Measurements from ENCODE around the gene GALNT2. TPM values are rescaled to one million over a fixed set of nuclear protein-coding genes. Genes with fewer than 3 reads are reported as not detected.

Gene GALNT2
- total and polyA plus RNA-seq, 2 experiments from 2014 or later, result 17.8 to 48.3 TPM

DNA sequence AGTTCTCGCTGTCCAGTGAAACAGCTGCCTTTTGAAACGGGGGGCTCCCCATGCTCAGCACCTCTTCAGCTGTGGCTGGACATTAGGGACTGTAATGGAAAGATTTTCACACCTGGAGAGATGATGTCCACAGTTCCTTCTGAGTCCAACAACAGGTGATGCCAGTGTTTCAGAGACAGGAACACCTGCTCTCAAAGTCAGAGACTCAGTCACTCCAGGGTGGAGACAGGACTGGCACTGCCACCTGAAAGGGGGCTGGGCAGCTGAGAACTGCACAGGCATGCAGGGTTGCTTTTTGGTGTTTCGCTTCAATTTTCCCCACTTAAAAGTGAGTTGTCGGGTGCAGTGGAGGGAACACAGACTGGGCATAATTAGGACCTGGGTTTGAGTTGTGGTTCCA, 124.8 kb downstream of the GALNT2 start (continued):
- TF ChIP-seq, protein P1, sequence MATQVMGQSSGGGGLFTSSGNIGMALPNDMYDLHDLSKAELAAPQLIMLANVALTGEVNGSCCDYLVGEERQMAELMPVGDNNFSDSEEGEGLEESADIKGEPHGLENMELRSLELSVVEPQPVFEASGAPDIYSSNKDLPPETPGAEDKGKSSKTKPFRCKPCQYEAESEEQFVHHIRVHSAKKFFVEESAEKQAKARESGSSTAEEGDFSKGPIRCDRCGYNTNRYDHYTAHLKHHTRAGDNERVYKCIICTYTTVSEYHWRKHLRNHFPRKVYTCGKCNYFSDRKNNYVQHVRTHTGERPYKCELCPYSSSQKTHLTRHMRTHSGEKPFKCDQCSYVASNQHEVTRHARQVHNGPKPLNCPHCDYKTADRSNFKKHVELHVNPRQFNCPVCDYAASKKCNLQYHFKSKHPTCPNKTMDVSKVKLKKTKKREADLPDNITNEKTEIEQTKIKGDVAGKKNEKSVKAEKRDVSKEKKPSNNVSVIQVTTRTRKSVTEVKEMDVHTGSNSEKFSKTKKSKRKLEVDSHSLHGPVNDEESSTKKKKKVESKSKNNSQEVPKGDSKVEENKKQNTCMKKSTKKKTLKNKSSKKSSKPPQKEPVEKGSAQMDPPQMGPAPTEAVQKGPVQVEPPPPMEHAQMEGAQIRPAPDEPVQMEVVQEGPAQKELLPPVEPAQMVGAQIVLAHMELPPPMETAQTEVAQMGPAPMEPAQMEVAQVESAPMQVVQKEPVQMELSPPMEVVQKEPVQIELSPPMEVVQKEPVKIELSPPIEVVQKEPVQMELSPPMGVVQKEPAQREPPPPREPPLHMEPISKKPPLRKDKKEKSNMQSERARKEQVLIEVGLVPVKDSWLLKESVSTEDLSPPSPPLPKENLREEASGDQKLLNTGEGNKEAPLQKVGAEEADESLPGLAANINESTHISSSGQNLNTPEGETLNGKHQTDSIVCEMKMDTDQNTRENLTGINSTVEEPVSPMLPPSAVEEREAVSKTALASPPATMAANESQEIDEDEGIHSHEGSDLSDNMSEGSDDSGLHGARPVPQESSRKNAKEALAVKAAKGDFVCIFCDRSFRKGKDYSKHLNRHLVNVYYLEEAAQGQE (IDR thresholded peaks at IDR 0.05; ENCODE audit: unreplicated experiment), result no peak

DNA sequence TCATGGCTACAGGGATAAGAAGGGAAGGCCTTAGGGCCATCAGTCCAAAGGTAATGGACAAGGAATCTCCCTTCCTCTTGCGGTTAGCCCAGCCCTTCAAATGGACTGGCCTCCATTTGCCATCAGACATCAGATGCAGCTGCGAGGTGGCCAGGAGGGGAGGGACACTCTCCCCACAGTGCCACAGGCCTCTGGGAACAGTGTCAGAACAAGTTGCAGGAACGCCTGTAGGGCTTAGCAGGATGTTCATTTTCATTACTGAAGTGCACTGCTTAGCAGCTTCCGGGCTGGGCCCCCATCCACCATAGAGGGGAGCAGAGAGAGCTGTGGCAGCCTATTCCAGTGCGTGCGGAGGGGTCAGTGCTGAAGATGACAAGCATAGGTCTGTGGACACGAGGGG, 127.5 kb downstream of the GALNT2 start:
- no peaks in the 10 kb centered on the region for H3K27me3 Mint-ChIP-seq (ENCODE audit: insufficient read depth, low read depth, poor library complexity)
- Histone ChIP-seq H3K36me3 (ENCODE audit: insufficient read depth) (no peaks in the 10 kb centered on the region), H3K9me2 (ENCODE audit: insufficient read depth) (no peaks in the 10 kb centered on the region), H2AFZ (no peak overlapping the region), H3K4me2 (no peak overlapping the region), H4K20me1 (replicated peaks; ENCODE audit: insufficient read depth) (peaks cover 4% of the 10 kb centered on the region; the same call in 1 of the 2 replicates), H3K27ac (ENCODE audit: low read depth) (no peak overlapping the region), H3K79me2 (replicated peaks; ENCODE audit: insufficient read depth) (peaks cover 12% of the 10 kb centered on the region), H3K27me3 (ENCODE audit: insufficient read depth) (no peaks in the 10 kb centered on the region), H3K4me3 (no peak overlapping the region), H3F3A (replicated peaks; ENCODE audit: low read depth) (no peaks in the 10 kb centered on the region), H3K4me1 (ENCODE audit: insufficient read depth) (no peaks in the 10 kb centered on the region)
- H3K36me3 Mint-ChIP-seq (ENCODE audit: low read depth), result no peaks in the 10 kb centered on the region; the same call in 2 of the 3 replicates
- no peak overlapping the region for H3K4me3 Mint-ChIP-seq
- DNase-seq (ENCODE audit: low spot score) (no peak), ATAC-seq (no peak)
- H3K27ac Mint-ChIP-seq, result no peak overlapping the region
- peaks cover 29% of the 10 kb centered on the region for H3K4me1 Mint-ChIP-seq
- H3K9me3 Mint-ChIP-seq, result no peaks in the 10 kb centered on the region
- TF ChIP-seq EZH2phosphoT487 (IDR thresholded peaks at IDR 0.05; ENCODE audit: unreplicated experiment), result no peak
- TF ChIP-seq POLR2AphosphoS5 (IDR thresholded peaks at IDR 0.05; ENCODE audit: low read depth), result no peak
- TF ChIP-seq, protein P2, sequence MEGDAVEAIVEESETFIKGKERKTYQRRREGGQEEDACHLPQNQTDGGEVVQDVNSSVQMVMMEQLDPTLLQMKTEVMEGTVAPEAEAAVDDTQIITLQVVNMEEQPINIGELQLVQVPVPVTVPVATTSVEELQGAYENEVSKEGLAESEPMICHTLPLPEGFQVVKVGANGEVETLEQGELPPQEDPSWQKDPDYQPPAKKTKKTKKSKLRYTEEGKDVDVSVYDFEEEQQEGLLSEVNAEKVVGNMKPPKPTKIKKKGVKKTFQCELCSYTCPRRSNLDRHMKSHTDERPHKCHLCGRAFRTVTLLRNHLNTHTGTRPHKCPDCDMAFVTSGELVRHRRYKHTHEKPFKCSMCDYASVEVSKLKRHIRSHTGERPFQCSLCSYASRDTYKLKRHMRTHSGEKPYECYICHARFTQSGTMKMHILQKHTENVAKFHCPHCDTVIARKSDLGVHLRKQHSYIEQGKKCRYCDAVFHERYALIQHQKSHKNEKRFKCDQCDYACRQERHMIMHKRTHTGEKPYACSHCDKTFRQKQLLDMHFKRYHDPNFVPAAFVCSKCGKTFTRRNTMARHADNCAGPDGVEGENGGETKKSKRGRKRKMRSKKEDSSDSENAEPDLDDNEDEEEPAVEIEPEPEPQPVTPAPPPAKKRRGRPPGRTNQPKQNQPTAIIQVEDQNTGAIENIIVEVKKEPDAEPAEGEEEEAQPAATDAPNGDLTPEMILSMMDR (conservative IDR thresholded peaks at IDR 0.05; ENCODE audit: low read depth in 2 of 2), result no peak
- no peak for TF ChIP-seq STAT1 (IDR thresholded peaks at IDR 0.05; ENCODE audit: unreplicated experiment)

DNA sequence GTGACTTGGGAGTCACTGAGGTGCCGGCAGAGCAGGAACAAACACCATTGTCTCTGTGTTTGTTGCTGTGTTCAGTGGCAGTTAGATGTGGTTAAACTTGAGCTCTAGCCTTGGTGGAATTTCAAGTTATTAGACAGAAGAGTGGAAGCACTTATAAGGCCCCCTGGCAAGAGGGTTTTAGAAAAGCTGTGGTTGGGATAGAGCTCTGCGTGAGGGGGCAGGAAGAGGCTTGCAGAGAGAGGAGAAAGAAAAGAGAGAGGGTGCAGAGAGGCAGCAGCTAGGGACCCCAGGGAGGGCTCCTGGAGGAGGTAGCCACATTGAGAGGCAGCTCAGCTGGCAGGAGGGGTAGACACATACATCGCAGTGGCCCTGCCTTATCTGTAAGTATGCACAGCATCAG, 128.2 kb downstream of the GALNT2 start:
- Mint-ChIP-seq H3K27ac (0 out of 2 replicates have a peak overlapping the region, but pooled peaks have one; percentile 6), H3K9me3 (no peaks in the 10 kb centered on the region), H3K27me3 (ENCODE audit: insufficient read depth, low read depth, poor library complexity) (no peaks in the 10 kb centered on the region), H3K4me1 (peaks cover 29% of the 10 kb centered on the region), H3K4me3 (no peak overlapping the region), H3K36me3 (ENCODE audit: low read depth) (no peaks in the 10 kb centered on the region; the same call in 2 of the 3 replicates)
- Histone ChIP-seq H2AFZ (no peak overlapping the region), H3K9me2 (ENCODE audit: insufficient read depth) (no peaks in the 10 kb centered on the region), H3F3A (replicated peaks; ENCODE audit: low read depth) (no peaks in the 10 kb centered on the region), H3K79me2 (replicated peaks; ENCODE audit: insufficient read depth) (peaks cover 16% of the 10 kb centered on the region), H4K20me1 (replicated peaks; ENCODE audit: insufficient read depth) (peaks cover 4% of the 10 kb centered on the region; the same call in 1 of the 2 replicates), H3K36me3 (ENCODE audit: insufficient read depth) (no peaks in the 10 kb centered on the region), H3K4me3 (no peak overlapping the region), H3K27me3 (ENCODE audit: insufficient read depth) (no peaks in the 10 kb centered on the region), H3K27ac (ENCODE audit: low read depth) (no peak overlapping the region), H3K4me2 (no peak overlapping the region), H3K4me1 (ENCODE audit: insufficient read depth) (no peaks in the 10 kb centered on the region)
- no peak for DNase-seq (ENCODE audit: low spot score)
- no peak for ATAC-seq
- TF ChIP-seq NANOG (IDR thresholded peaks at IDR 0.05; ENCODE audit: borderline replicate concordance) (no peak), EZH2 (IDR thresholded peaks at IDR 0.05; ENCODE audit: low read depth, unreplicated experiment) (no peak), CREB1 (CRISPR knock-in tag; IDR thresholded peaks at IDR 0.05; ENCODE audit: low read depth) (no peak), ZNF331 (CRISPR knock-in tag; IDR thresholded peaks at IDR 0.05; ENCODE audit: low read depth) (no peak), POLR2AphosphoS5 (IDR thresholded peaks at IDR 0.05; ENCODE audit: low read depth) (no peak), ZNF114 (CRISPR knock-in tag; IDR thresholded peaks at IDR 0.05) (no peak)
- TF ChIP-seq, protein P2 (conservative IDR thresholded peaks at IDR 0.05; ENCODE audit: low read depth in 2 of 2), result no peak
- TF ChIP-seq, protein P3, sequence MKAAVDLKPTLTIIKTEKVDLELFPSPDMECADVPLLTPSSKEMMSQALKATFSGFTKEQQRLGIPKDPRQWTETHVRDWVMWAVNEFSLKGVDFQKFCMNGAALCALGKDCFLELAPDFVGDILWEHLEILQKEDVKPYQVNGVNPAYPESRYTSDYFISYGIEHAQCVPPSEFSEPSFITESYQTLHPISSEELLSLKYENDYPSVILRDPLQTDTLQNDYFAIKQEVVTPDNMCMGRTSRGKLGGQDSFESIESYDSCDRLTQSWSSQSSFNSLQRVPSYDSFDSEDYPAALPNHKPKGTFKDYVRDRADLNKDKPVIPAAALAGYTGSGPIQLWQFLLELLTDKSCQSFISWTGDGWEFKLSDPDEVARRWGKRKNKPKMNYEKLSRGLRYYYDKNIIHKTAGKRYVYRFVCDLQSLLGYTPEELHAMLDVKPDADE (IDR thresholded peaks at IDR 0.05), result no peak

Measured in GM23338 (cell line).